GM19372 (cell line): ENCODE results near the gene SAMM50.

ENCODE experiments used
- ATAC-seq: cut with Tn5 transposase; IDR thresholded peaks from one replicate; pipeline ENCODE4 v1.9.1; 2021; ENCODE audit warnings: mild to moderate bottlenecking, low read depth, moderate library complexity; ENCODE audit not compliant: unreplicated experiment

The SAMM50 gene

DNA sequence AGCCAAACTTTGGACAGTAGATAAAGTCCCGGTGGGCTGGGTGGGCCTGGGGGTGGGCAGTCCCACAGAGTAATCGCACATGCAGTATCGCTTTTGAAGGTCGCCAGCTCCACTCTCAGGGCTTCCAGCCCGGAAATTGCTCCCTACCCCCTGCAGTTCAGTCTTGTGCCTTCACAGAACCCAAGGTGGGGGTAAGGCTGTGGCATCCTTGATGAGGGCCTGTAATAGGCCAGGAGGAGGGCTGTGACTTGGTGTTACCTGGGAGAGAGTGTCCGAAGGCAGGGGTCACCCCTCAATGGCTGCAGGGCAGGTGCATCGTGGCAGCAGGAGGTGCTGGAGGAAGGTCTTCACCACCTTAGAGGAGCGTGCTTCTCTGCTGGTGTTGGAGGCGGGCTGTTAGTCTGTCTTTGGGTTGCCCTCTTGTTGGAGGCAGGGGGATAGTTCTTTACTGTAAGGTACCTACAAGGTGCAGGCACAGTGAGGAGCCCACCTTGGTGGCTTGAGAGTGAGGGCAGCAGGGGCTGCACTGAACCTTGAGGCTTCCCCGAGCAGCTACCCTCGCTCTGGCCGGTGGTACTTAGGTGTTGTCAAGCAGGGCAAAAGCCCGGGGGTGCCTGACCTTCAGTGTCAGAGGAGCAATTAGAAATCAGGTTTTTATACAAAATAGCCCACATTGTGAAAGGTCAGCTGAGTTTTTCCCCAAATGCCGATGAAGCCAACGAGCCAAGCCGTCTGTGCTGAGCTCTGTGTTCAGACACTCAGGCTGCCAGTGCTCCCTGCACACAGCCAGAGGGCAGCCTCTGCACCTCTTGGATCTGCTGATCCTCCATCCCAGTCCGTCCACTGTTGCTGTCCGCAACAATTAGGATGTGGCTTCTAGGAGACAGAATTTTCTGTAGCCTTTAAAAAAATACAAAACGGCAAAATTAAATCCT, 21.9 kb downstream of the SAMM50 start:
- ATAC-seq = no peak

DNA sequence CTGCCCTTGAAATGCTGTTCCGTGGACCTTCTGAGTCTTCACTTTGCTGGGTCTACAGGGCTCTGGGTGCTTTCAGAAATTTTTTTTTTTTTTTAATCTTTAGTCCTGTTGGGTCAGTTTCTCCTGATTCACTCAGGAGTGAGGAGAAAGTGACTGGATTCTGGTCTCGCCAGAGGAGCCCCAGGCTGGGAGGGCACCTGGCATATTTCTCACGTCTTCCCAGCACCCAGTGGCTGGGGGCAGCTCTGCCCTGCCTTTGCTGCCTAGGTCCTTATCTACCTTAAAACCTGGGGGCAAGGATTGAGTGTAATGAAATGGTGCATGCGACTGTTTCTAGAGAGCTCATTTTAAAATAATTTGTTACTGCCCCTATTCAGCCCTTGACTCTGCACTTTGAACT, 23.3 kb downstream of the SAMM50 start:
- no peak for ATAC-seq

DNA sequence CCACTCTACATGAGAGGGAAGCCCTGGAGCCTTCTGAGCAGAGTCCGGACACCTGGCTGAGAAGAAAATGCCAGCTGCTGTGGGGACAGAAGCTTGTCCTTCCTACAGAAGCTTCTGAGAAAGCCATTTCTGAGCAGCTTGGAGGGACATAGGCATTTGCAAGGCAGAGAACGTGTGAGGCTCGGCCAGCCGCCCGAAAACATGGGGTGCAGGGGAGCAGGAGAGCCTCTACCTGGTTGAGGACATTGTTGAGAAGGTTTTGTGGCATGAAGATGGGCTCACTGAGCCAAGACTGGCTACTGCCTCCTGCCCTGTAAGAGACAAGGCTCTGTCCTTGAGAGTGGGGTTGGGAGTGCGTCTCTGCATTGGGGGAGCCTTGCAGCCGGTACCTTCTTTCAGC, 25.3 kb downstream of the SAMM50 start:
- no peak for ATAC-seq

DNA sequence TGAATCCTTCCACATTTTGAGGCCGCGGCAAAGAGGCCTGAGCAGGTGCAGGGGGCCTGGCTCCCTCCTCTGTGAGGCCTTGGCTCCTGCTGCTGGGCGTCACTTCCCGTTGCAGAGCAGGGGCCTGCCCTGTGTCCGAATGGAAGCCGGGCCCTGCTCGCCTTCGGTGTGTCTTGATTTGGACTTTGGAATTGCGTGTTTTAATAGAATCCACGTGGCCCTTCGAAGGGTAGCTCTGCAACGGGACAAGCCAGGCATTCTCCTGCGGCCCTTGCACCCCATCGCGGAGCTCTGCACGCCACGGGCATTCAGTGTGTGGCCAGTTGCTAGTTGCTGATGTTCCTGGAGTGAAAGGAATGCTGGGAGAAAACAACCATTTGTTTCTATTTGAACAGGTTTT, 25.8 kb downstream of the SAMM50 start:
- no peak for ATAC-seq

DNA sequence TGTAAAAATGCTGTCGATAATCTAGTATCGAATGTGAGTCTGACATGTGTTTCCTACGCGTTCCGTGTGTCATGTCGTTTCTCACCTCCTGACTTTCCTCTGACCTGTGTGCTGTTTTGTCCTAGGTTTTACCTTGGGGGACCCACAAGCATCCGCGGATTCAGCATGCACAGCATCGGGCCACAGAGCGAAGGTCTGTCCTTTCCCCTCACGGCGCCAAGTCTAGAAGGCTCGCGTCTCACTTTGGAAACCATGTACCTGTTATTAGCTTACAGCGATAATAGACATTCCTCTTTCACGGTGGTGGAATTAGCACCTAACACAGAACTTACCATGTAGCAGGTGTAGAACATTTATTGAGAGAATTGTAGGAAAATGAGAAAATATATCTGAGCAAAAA, 28.6 kb downstream of the SAMM50 start:
- no peak for ATAC-seq

DNA sequence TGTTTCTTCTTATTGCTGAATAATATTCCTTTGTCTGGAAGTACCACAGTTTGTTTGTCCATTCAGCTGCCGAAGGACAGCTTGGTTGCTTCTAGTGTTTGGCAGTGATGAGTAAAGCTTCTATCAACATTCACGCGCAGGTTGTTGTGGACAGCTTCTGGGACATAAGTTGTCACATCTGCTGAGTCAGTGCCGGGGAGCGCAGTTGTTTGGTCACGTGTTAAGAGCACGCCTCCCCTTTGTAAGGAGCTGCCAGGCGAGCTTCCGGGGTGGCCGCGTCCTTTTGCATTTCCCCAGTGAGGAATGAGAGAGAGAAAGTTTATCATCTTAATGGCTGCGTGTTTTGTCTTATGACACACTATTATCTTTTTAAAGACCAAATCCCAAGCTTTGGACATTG, 30.3 kb downstream of the SAMM50 start:
- ATAC-seq = no peak

DNA sequence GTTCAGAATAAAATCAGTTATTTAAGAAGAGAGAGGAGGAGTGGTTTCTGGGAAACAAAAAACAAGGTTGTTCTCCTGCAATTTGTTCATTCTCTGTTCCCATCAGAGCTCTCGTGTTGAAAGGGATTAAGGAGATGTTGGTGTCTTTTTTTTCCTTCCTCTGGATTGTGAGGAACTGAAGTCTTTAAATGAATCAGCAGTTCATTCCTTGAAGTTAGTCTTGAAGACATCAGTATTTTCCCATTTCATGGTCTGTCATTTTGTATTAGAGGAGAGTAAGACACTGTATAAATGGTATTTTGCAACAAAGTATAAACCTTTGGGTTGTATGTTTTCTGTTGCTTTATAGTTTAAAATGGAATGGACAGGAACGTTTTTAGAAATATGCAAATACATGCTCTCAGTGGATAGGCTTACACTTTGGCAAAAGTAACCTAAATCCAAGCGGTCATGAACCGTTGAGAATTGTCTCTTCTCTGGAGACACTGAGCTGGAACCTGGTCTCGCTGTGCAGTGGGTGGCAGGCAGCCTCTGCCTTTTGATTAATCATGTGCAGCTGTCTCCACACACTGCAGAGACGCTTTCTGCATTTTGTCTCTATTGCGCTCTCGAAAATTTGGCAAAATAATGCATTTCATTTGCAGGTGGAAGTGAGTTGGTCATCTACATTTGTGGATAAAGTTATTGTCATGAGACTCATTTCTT, 33.0 kb downstream of the SAMM50 start:
- no peak for ATAC-seq

DNA sequence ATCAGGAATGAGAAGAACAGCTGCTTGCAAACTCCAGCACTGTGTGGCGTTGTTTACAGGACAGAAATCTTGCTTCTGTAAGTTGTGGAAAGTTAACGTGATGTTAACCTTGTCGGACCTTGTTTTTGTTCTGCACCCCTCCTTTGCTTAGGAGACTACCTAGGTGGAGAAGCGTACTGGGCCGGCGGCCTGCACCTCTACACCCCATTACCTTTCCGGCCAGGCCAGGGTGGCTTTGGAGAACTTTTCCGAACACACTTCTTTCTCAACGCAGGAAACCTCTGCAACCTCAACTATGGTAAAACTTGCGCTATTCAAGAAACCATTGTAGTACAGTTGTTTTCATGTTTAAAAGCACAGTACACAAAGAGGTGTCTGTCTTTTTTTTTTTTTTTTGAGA, 33.7 kb downstream of the SAMM50 start:
- ATAC-seq = no peak

DNA sequence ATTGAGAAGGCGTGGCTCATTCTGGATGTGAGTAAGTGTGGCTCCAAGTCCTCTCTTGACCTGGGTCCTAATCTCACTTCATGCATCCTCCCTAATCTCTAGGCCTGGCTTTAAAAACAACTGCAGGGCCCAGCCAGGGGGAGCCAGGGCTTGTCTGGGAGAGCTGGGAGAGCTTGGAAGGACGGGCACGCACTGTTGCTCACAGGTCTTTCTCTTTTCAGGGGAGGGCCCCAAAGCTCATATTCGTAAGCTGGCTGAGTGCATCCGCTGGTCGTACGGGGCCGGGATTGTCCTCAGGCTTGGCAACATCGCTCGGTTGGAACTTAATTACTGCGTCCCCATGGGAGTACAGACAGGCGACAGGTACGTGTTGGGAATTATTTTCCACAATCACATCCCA, 34.8 kb downstream of the SAMM50 start:
- no peak for ATAC-seq

DNA sequence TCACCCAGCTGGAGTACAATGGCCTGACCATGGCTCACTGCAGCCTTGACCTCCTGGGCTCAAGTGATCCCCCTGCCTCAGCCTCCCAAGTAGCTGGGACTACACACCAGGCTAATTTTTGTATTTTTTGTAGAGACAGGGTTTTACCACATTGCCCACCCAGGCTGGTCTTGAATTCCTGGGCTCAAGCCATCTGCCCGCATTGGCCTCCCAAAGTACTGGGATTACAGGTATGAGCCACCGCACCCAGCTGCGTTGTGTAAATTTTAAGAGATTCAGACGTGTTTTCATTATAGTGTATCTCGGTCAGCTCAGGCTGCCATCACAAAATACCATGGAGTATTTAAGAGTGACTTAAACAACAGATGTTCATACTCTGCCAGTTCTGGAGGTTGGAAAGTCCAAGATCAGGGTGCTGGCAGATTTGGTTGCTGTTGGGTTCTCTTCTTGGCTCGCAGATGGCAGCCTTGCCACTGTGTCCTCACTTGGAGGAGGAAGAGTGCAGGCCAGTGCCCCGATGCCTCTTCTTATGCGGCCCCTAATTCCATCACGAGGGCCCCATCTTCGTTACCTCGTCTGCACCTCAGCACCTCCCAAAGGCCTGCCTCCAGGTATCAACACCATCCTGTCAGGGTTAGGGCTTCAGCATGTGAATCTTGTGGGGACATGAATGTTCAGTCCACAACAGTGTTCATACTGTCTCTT, 36.2 kb downstream of the SAMM50 start:
- ATAC-seq = no peak

DNA sequence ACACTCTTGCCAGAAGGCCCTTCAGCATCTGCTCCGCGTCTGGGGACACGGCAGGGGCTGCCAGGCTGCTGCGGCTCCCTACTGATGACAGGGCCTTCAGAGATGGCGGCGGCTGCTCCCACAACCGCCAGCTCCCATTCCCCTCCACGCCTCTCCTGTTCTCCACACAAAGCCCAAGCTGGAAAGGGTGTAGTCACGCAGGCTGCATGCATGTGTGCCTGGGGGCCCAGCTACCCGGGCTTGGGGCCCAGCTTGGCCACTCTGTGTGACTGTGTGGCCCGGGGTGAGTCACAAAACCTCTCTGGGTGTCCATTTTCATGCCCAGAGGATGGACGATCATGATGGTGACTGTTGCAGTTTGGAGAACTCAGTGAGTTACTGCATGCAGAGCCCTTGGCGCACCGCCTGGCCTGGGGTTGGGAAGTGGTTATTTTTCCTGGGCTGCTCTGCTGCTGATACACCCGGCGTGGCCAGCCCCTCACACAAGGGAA, 37.1 kb downstream of the SAMM50 start:
- no peak for ATAC-seq

DNA sequence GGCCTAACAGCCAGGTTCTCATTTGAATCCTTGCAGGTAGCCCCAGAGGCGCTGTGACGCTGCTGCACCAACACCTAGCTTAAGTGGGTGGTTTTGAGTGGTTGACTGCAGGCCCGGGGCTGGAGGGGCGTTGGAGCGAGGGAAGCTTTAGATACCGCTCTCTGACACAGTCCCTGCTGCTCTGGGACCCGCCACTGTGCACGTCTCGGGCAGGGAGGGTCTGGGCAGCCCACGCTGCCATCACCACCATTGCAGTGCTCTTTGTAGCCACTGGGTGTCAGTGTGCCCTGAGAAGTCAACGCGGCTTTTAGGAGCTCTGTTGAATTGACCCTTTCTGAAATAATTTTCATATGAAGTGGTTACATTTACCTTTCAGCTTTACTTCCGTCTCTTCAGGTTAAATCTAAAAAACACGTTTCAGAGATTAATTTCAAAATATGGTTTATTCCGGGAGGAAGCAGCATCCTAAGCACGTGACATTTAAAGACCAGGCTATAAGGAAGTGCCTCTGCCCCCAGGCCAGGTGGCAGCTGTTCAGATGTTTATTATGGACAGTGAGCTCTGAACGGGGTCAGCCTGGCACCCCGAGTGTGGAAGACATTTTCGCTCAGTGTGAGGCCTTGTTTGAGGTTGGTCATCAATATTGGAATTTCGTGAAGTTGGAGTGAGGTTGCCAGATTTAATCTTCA, 38.0 kb downstream of the SAMM50 start:
- ATAC-seq = no peak

DNA sequence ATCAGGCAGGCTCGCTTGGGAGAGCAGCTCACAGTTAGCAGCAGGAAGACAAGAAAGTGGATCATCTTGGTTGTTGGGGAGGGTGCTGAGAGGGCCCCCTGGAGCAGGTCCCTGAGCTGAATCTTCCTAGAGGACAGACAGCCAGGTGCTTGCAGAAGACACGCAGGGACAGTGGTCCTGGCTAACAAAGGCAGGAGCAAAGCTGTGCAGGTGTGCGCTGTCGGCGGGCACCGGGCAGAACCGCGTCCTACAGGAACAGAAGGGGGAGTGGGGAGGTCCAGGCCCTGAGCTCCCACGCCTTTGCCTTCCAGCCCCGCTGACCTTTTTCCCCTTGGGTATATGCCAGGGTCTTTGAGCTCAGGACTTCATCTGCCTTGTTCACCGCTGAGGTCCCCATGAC, 38.8 kb downstream of the SAMM50 start:
- ATAC-seq = no peak

DNA sequence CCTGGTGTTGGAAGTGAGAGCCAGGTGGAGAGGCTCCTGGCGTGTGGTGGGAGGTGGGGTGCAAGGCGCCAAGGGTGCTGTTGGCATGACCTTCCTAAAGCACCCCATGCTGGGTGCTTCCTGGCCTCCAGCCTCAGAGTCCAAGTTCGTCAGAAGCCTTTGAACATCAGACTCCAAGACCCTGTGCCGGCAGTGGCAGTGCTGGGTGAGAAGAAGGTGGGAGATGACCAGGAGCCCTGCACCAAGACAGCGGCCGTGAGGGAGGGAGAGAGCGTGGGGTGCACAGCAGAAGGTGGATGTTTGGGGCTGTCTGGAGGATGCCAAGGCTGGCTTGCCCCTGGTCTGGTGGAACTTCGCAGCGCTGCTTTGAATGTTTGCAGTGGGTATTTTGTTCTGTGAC, 39.2 kb downstream of the SAMM50 start:
- ATAC-seq = no peak

DNA sequence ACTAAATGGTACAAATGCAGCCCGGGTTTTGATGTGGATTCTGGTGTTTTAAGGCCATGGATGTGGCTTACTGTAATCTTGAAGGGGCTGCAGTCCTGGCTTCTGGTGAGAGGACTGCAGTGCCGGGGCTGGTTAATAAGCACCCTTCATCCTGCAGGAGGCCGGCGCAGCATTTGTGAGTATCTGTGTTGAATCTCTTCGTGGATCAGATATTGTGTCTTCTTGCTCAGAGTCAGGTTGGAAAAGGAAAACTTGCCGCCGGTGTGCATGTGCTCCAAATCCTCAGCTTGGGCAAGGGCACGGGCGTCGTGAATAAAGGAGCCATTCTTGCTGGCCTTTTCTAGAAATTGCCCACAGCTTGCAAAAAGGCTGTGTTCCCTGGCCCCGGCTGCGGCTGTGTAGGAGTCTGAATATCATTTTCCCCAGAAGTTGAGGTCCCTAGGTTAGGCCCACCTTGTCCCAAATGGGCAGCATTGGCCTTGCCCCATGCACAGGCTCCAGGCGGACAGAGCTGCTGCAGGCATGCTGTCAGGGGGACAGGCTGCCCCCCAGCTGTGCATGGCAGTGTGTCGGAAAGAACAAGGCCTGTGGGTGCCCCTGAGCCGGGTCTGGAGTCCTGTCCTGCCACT, 39.9 kb downstream of the SAMM50 start:
- ATAC-seq = no peak

DNA sequence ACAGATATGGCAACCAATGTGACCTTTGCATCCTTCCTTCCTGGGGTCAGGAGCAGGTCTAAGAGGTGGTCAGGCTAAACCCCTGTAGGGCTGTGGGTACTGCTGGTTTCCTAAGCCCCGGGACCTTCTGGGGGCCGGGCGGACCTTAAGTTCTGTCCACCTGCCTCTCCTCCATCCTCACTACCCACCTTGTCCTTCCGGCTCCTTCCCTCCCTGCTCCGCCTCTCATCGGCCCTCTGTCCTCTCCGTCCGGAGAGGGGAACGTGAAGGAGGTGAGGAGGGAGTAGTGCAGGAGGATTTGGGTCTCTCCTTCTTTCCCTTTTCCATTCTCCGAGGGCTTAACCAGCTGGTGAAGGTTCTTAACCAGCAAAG, 40.5 kb downstream of the SAMM50 start:
- ATAC-seq = no peak

DNA sequence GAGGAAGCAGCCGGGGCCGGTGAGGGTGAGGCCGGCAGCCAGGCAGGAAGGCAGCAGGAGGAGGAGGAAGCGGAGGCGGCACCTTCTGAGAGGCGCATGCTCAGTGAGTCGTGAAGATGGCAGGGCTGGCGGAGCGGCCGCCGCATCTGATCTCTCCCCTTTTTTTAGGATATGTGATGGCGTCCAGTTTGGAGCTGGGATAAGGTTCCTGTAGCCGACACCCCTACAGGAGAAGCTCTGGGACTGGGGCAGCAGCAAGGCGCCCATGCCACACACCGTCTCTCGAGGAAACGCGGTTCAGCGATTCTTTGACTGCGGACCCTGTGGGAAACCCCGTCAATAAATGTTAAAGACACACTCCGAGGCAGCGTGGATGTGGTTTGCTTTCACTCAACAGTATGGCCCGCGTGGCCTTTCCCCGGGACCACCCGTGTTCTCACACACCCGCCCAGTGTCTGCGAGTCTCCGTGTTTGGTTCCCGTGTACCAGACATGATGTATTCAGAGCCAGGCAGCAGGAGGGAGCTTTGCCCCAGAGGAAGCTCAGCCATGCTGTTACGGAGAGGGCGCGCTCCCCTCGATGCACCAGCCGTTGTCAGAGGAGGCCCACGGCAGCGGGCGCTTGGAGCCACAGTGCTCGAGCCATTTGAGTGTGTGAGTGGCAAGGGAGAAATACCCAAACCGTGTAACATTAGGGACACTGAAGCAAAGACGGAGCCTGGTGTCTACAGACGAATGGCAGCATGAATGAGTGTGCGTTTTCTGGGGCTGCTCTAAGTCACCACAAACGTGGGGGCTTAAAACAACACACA, 41.1 kb downstream of the SAMM50 start:
- no peak for ATAC-seq

DNA sequence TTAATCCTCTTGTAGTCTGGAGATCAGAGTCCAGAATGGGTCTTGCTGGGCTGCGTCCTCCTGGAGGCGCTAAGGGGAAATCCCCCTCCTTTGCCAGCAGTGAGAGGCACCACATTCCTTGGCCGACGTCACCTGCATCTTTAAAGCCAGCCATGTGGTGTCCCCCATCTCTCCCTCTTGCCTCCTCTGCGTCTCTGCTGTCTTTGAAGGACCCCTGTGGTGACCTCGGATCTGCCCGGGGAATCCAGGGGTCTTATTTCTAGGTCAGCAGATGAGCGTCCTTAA, 41.7 kb downstream of the SAMM50 start:
- no peak for ATAC-seq

DNA sequence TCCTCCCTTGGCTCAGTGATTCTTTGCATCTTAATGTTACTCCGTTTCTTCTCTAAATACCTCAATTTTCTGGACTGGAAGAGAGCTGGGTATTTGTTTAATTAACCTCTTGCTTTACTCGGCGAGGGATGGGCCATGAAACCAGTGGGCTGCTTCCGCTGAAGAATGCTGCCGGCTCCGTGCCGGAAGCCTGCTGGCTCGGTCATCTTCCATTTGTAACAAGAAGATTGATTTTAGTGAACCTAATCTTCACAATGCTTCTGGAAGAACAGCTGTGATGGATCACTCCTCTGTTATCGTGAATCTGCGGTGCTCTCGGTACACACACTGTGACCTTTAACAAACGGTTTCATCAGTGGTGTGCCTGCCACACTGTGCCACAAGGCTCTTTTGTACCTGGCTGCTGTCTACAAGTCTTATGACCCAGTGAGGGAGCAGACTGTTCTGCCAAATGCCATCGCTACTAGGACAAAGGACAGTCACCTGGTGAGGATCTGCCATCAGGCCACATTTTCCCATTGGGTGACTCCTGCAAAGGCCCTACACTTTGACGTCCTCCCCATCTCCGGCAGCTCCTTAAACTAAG, 43.5 kb downstream of the SAMM50 start:
- no peak for ATAC-seq
